Fibroblast of skin of back (primary cell): ENCODE measurements around the gene ATE1. TPM values are rescaled to one million over a fixed set of nuclear protein-coding genes. Genes with fewer than 3 reads are reported as not detected.
"Not testable (repeated sequence)": the region's sequence is repeated elsewhere in the genome, so short reads cannot be mapped to it uniquely, and the experiment has no call there.

Experiments
- DNase-seq: peaks from one replicate; pipeline ENCODE4 v3.0.0-alpha.2; 2013
- polyA plus RNA-seq, 2 experiments: library from polyadenylated mRNA; unstranded; fragments of 120-200 nt; gene quantifications; one replicate each; pipeline ENCODE4 v1.2.1, GENCODE V29; 2013; ENCODE audit not compliant: insufficient read length in 2 of 2

The ATE1 gene
- polyA plus RNA-seq (2013, experiment 1 of 2; ENCODE audit: insufficient read length): 11.4 TPM
- polyA plus RNA-seq (2013, experiment 2 of 2; ENCODE audit: insufficient read length): 11.7 TPM

GRCh38 chr10:121927841-121928527, at the start of gene ATE1:
ATE1 (minus strand) TSS chr10:121928031; CDS start chr10:121927949, 82 bp downstream.
- DNase-seq: peak; percentile 93

GRCh38 chr10:121976607-121977006, 48.8 kb upstream of the ATE1 start:
- no peak for DNase-seq

GRCh38 chr10:121975295-121976086, 47.7 kb upstream of the ATE1 start:
- no peak for DNase-seq

GRCh38 chr10:121974535-121975294, 46.9 kb upstream of the ATE1 start, which contains the start of gene NSMCE4A:
NSMCE4A (minus strand) TSS chr10:121975217; CDS start chr10:121975165, 52 bp downstream.
- DNase-seq: peak; percentile 77

- no peak for DNase-seq
Observed at GRCh38 chr10:121974019-121974534, 46.2 kb upstream of the ATE1 start.

GRCh38 chr10:121969086-121969485, 41.3 kb upstream of the ATE1 start:
- DNase-seq: not testable (repeated sequence)

- no peak for DNase-seq
Observed at GRCh38 chr10:121965996-121966395, 38.2 kb upstream of the ATE1 start.

GRCh38 chr10:121961456-121961855, 33.6 kb upstream of the ATE1 start:
- no peak for DNase-seq

GRCh38 chr10:121959671-121960070, 31.8 kb upstream of the ATE1 start:
- DNase-seq: no peak

GRCh38 chr10:121956111-121957061, 28.6 kb upstream of the ATE1 start:
- peak; percentile 6 for DNase-seq

- DNase-seq: peak; percentile 44
Observed at GRCh38 chr10:121952226-121952625, 24.4 kb upstream of the ATE1 start.

- DNase-seq: no peak
Observed at GRCh38 chr10:121949451-121949850, 21.6 kb upstream of the ATE1 start.

- DNase-seq: no peak
Observed at GRCh38 chr10:121949049-121949448, 21.2 kb upstream of the ATE1 start.

- no peak for DNase-seq
Observed at GRCh38 chr10:121947343-121948330, 19.8 kb upstream of the ATE1 start.

- peak; percentile 93 for DNase-seq
Observed at GRCh38 chr10:121942749-121943416, 15.1 kb upstream of the ATE1 start.

- no peak for DNase-seq
Observed at GRCh38 chr10:121941532-121941931, 13.7 kb upstream of the ATE1 start.

- DNase-seq: no peak
Observed at GRCh38 chr10:121936295-121936694, 8.5 kb upstream of the ATE1 start.

GRCh38 chr10:121935702-121936101, 7.9 kb upstream of the ATE1 start:
- DNase-seq: no peak

GRCh38 chr10:121930268-121931085, 2.6 kb upstream of the ATE1 start:
- not testable (repeated sequence) for DNase-seq
